Measurements from ENCODE around the gene PIP5KL1.

PIP5KL1 gene

GRCh38 chr9:127872369-127873222 is 58.0 kb downstream of the PIP5KL1 start:
- Histone ChIP-seq H3K27ac (peak overlapping the region; percentile 16; the same call in 1 of the 2 replicates), H3K4me3 (ENCODE audit: low read depth, low read length) (no peak overlapping the region), H3K36me3 (peaks cover 59% of the 10 kb centered on the region), H3K27me3 (ENCODE audit: insufficient read depth, low read depth, severe bottlenecking) (no peaks in the 10 kb centered on the region), H3K9me3 (ENCODE audit: severe bottlenecking) (no peaks in the 10 kb centered on the region)
- no peak for TF ChIP-seq CTCF (IDR thresholded peaks at IDR 0.05; ENCODE audit: low read depth, low read length)
- DNase-seq: no peak

DNA sequence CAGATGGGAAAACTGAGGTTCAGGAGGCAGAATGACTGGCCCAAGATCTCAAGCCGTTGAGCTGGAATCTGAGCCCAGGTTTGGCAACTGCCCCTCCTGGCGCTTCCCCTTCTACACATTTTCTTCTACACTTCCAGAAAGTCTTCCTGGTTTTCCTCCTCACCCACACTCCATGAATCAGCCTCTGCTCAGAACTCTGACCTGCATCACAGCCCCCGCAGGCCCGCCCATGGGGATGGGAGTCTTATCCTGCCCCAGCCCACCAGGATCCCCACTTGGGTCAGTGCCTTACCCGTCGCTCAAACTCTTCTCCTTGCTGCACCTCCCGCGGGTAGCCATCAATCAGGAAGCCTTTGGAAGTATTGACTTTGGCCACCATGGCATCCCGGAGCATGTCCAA is 59.0 kb downstream of the PIP5KL1 start:
- peaks cover 63% of the 10 kb centered on the region for H3K36me3 ChIP-seq
- no peak for DNase-seq
- no peak overlapping the region for H3K27ac ChIP-seq
- no peak overlapping the region for H3K4me3 ChIP-seq (ENCODE audit: low read depth, low read length)
- no peak for TF ChIP-seq CTCF (IDR thresholded peaks at IDR 0.05; ENCODE audit: low read depth, low read length)
- H3K27me3 ChIP-seq (ENCODE audit: insufficient read depth, low read depth, severe bottlenecking): no peaks in the 10 kb centered on the region
- no peaks in the 10 kb centered on the region for H3K9me3 ChIP-seq (ENCODE audit: severe bottlenecking)

GRCh38 chr9:127870887-127871286 is 59.7 kb downstream of the PIP5KL1 start:
- TF ChIP-seq CTCF (IDR thresholded peaks at IDR 0.05; ENCODE audit: low read depth, low read length): no peak
- Histone ChIP-seq H3K27ac (no peak overlapping the region), H3K36me3 (peaks cover 68% of the 10 kb centered on the region), H3K4me3 (ENCODE audit: low read depth, low read length) (no peak overlapping the region), H3K27me3 (ENCODE audit: insufficient read depth, low read depth, severe bottlenecking) (no peaks in the 10 kb centered on the region), H3K9me3 (ENCODE audit: severe bottlenecking) (no peaks in the 10 kb centered on the region)
- DNase-seq: no peak

Data from WERI-Rb-1 (cell line).